ENCODE results near the gene SPACDR. TPM values are rescaled to one million over a fixed set of nuclear protein-coding genes. Genes with fewer than 3 reads are reported as not detected.

SPACDR gene
- total RNA-seq, 4 donors from 2014 or later, result 0.68 TPM; not detected in 3

Other genes with a start within 250 kb of the SPACDR start
- gene PVRIG, start 244.3 kb downstream of the SPACDR start, total RNA-seq, result under 1 TPM in 3 of 4 donors, not detected in 1; 0.34 to 0.66 (median 0.49) TPM
- gene SPDYE3, start 156.6 kb downstream of the SPACDR start, total RNA-seq, result not detected
- 100 to 1,000 TPM in 1 of 4 donors, 10 to 100 TPM in 3; 21.8 to 154 (median 34.0) TPM for gene PILRB, start 106.1 kb downstream of the SPACDR start, total RNA-seq
- gene PILRA, start 90.8 kb downstream of the SPACDR start, total RNA-seq, result 10 to 100 TPM in 2 of 4 donors, 1 to 10 TPM in 2; 8.0 to 44.2 (median 9.9) TPM
- gene ZCWPW1, start 35.6 kb downstream of the SPACDR start, total RNA-seq, result 10 to 100 TPM in 1 of 4 donors, 1 to 10 TPM in 3; 6.0 to 11.1 (median 8.0) TPM
- 10 to 100 TPM; 21.2 to 28.6 (median 22.3) TPM for gene MEPCE, start 34.4 kb downstream of the SPACDR start, total RNA-seq
- 10 to 100 TPM; 11.1 to 26.4 (median 18.4) TPM for gene PPP1R35, start 27.8 kb downstream of the SPACDR start, total RNA-seq
- 10 to 100 TPM; 17.0 to 35.6 (median 19.1) TPM for gene TSC22D4, start 15.0 kb upstream of the SPACDR start, total RNA-seq
- under 1 TPM in 2 of 4 donors, not detected in 2; 0.17 to 0.22 TPM for gene NYAP1, start 19.7 kb upstream of the SPACDR start, total RNA-seq
- 10 to 100 TPM in 2 of 4 donors, 1 to 10 TPM in 2; 3.4 to 24.3 (median 7.1) TPM for gene AGFG2, start 74.9 kb upstream of the SPACDR start, total RNA-seq
- gene SAP25, start 109.6 kb upstream of the SPACDR start, total RNA-seq, result under 1 TPM in 1 of 4 donors, not detected in 3; 0.66 TPM
- gene LRCH4, start 121.9 kb upstream of the SPACDR start, total RNA-seq, result 10 to 100 TPM; 28.0 to 73.6 (median 51.3) TPM
- under 1 TPM in 2 of 4 donors, not detected in 2; 0.34 to 0.44 TPM for gene FBXO24, start 122.1 kb upstream of the SPACDR start, total RNA-seq
- gene PCOLCE, start 138.1 kb upstream of the SPACDR start, total RNA-seq, result 10 to 100 TPM; 10.3 to 58.6 (median 27.8) TPM
- gene MOSPD3, start 148.3 kb upstream of the SPACDR start, total RNA-seq, result 10 to 100 TPM in 2 of 4 donors, 1 to 10 TPM in 2; 4.8 to 15.3 (median 11.7) TPM
- under 1 TPM in 3 of 4 donors, not detected in 1; 0.49 to 0.94 (median 0.88) TPM for gene TFR2, start 177.3 kb upstream of the SPACDR start, total RNA-seq
- gene ACTL6B, start 192.2 kb upstream of the SPACDR start, total RNA-seq, result not detected
- gene GNB2, start 209.5 kb upstream of the SPACDR start, total RNA-seq, result 100 to 1,000 TPM; 148 to 232 (median 186) TPM
- 10 to 100 TPM in 3 of 4 donors, 1 to 10 TPM in 1; 9.0 to 44.3 (median 20.0) TPM for gene GIGYF1, start 230.0 kb upstream of the SPACDR start, total RNA-seq
- 10 to 100 TPM; 14.1 to 32.8 (median 19.4) TPM for gene POP7, start 241.9 kb upstream of the SPACDR start, total RNA-seq